Measurements from ENCODE around the gene LSP1. TPM values are rescaled to one million over a fixed set of nuclear protein-coding genes. Genes with fewer than 3 reads are reported as not detected.
A peak's percentile ranks its signal among the peaks of the same experiment; 100 is the strongest.
"Not testable (repeated sequence)": the region's sequence is repeated elsewhere in the genome, so short reads cannot be mapped to it uniquely, and the experiment has no call there.

Gene LSP1
- total RNA-seq, 1 donor from 2014 or later = 89.6 TPM

GRCh38 chr11:1881442-1882264 is 28.8 kb downstream of the LSP1 start:
- intact Hi-C loops (cut with DNase I) = no loop called here
- DNase-seq (ENCODE audit: low spot score) (peak; percentile 81), ATAC-seq (peak; percentile 62)

GRCh38 chr11:1882265-1883238 is 29.7 kb downstream of the LSP1 start:
- DNase-seq (ENCODE audit: low spot score) (peak; percentile 93), ATAC-seq (peak; percentile 84)
- intact Hi-C loops (cut with DNase I) = no loop called here

- ATAC-seq (no peak), DNase-seq (ENCODE audit: low spot score) (peak; percentile 53)
- intact Hi-C loops (cut with DNase I) = no loop called here
Observed at GRCh38 chr11:1883346-1884302, 30.7 kb downstream of the LSP1 start.

GRCh38 chr11:1884303-1884700 is 31.4 kb downstream of the LSP1 start:
- intact Hi-C loops (cut with DNase I) = no loop called here
- no peak for ATAC-seq
- peak; percentile 44 for DNase-seq (ENCODE audit: low spot score)

- DNase-seq (ENCODE audit: low spot score) = peak; percentile 48
- intact Hi-C loops (cut with DNase I); ATAC-seq: not testable (repeated sequence)
Observed at GRCh38 chr11:1886551-1886950, 33.7 kb downstream of the LSP1 start.

GRCh38 chr11:1887451-1888346 is 34.8 kb downstream of the LSP1 start:
- ATAC-seq (no peak), DNase-seq (ENCODE audit: low spot score) (peak; percentile 53)
- intact Hi-C loops (cut with DNase I) = no loop called here

- ATAC-seq = no peak
- peak; percentile 53 for DNase-seq (ENCODE audit: low spot score)
- intact Hi-C loops (cut with DNase I) = no loop called here
Observed at GRCh38 chr11:1888347-1888753, 35.5 kb downstream of the LSP1 start.

GRCh38 chr11:1888811-1889210 is 35.9 kb downstream of the LSP1 start:
- DNase-seq (ENCODE audit: low spot score) (peak; percentile 49), ATAC-seq (no peak)
- intact Hi-C loops (cut with DNase I) = no loop called here

- intact Hi-C loops (cut with DNase I) = no loop called here
- ATAC-seq (peak; percentile 22), DNase-seq (ENCODE audit: low spot score) (peak; percentile 64)
Observed at GRCh38 chr11:1889224-1889930, 36.5 kb downstream of the LSP1 start.

GRCh38 chr11:1889941-1890855 is 37.3 kb downstream of the LSP1 start:
- ATAC-seq = no peak
- DNase-seq (ENCODE audit: low spot score) = peak; percentile 58
- intact Hi-C loops (cut with DNase I) = no loop called here

GRCh38 chr11:1890856-1891830 is 38.3 kb downstream of the LSP1 start:
- DNase-seq (ENCODE audit: low spot score) = peak; percentile 58
- ATAC-seq = peak; percentile 33
- intact Hi-C loops (cut with DNase I) = loop anchor here (1.0 kb wide), 1 partner anchor 31 kb away; no protein-coding TSS in a partner anchor

GRCh38 chr11:1891831-1892115 is 38.9 kb downstream of the LSP1 start, which contains the start of gene PRR33:
PRR33 (minus strand) TSS chr11:1891895; CDS start chr11:1890584, 1,311 bp downstream.
- intact Hi-C loops (cut with DNase I) = loop anchor here (1.0 kb wide), 1 partner anchor 31 kb away; no protein-coding TSS in a partner anchor
- ATAC-seq (no peak), DNase-seq (ENCODE audit: low spot score) (no peak)

GRCh38 chr11:1892116-1892515 is 39.2 kb downstream of the LSP1 start:
- ATAC-seq (no peak), DNase-seq (ENCODE audit: low spot score) (peak; percentile 40)
- intact Hi-C loops (cut with DNase I) = no loop called here

- intact Hi-C loops (cut with DNase I) = no loop called here
- DNase-seq (ENCODE audit: low spot score) = no peak
- ATAC-seq = no peak
Observed at GRCh38 chr11:1892558-1892957, 39.7 kb downstream of the LSP1 start.

All from sciatic nerve (tissue), 2 donors.